A549 (cell line): Measurements from ENCODE around the gene EML4. TPM values are rescaled to one million over a fixed set of nuclear protein-coding genes. Genes with fewer than 3 reads are reported as not detected.

Experiments used
- ATAC-seq, 2 experiments: fragments of 200-7000 bp in 1 of 2; fragments of >200 bp in 1 of 2; cut with Nextera tagmentation in 1 of 2; cut with Tn5 transposase in 1 of 2; 3 replicates each; pipeline versions ENCODE4 v1.8.0 to v1.9.1; 2018 to 2020; ENCODE audit warnings: mild to moderate bottlenecking in 1 of 2, moderate library complexity in 1 of 2
- CTCF ChIA-PET: fragments of 300-600 bp; sonication (Branson Sonifier 250); formaldehyde crosslinking; extraction: SDS; loops from one replicate; lab custom pipeline; 2021; ENCODE audit warnings: antibody characterized with exemption, inconsistent platforms; lab: Yijun Ruan, JAX
- POLR2A ChIA-PET: fragments of 350-600 bp; formaldehyde crosslinking; extraction: SDS; loops from one replicate; lab custom pipeline; 2021; ENCODE audit warnings: antibody characterized with exemption, inconsistent platforms; lab: Yijun Ruan, JAX
- DNase-seq, 2 experiments: peaks; one replicate each; pipeline versions ENCODE4 v3.0.0 to v3.0.0-alpha.2; 2011 to 2016; ENCODE audit warnings: low read depth in 1 of 2, low spot score in 1 of 2
- FAIRE-seq: peaks from 2 replicates; lab custom pipeline; 2011; peaks lifted over from hg19 to GRCh38; lab: Jason Lieb, UNC
- H3K27ac ChIP-seq, 2 experiments: fragments of >200 bp; sonication (Bioruptor Twin); formaldehyde crosslinking; 3 replicates each; pipeline ENCODE4 v1.5.1; 2016 to 2017
- H3K4me1 ChIP-seq: fragments of >200 bp; sonication (Bioruptor Twin); formaldehyde crosslinking; 3 replicates; pipeline ENCODE4 v1.6.1; 2016
- H3K4me2 ChIP-seq: fragments of >200 bp; sonication (Bioruptor Twin); formaldehyde crosslinking; 3 replicates; pipeline ENCODE4 v1.6.1; 2016
- H3K4me3 ChIP-seq: fragments of >200 bp; sonication (Bioruptor Twin); formaldehyde crosslinking; 3 replicates; pipeline ENCODE4 v1.5.1; 2016
- H3K9me3 ChIP-seq: fragments of >200 bp; sonication (Bioruptor Twin); formaldehyde crosslinking; 3 replicates; pipeline ENCODE4 v1.6.1; 2016
- ATOH8 ChIP-seq: fragments of 250-450 bp; sonication (Bioruptor Pico); IDR thresholded peaks from 2 replicates; pipeline ENCODE4 v1.5.0; 2020; ENCODE audit warnings: low read depth, mild to moderate bottlenecking, moderate library complexity
- CBX2 ChIP-seq: fragments of 200-600 bp; sonication (generic); IDR thresholded peaks from 2 replicates; pipeline ENCODE4 v1.6.1; 2016; ENCODE audit warnings: low read depth, mild to moderate bottlenecking, borderline replicate concordance
- CEBPB ChIP-seq, 2 experiments: fragments of >200 bp in 1 of 2; sonication (Bioruptor Twin) in 1 of 2; formaldehyde crosslinking in 1 of 2; IDR thresholded peaks; 2 replicates each; pipeline ENCODE4 v1.6.1; 2012 to 2016
- CHD2 ChIP-seq: fragments of 150-350 bp; IDR thresholded peaks from 2 replicates; pipeline ENCODE4 v1.6.1; 2014; ENCODE audit warnings: low read length; ENCODE audit not compliant: partially characterized antibody
- E2F6 ChIP-seq: IDR thresholded peaks from 2 replicates; pipeline ENCODE4 v1.6.1; 2012; ENCODE audit warnings: low read depth, borderline replicate concordance
- EP300 ChIP-seq, 2 experiments: fragments of >200 bp; sonication (Bioruptor Twin); formaldehyde crosslinking; IDR thresholded peaks; 2 replicates in 1 of 2; 3 replicates in 1 of 2; pipeline ENCODE4 v1.6.1; 2016 to 2017
- HES2 ChIP-seq: fragments of >200 bp; sonication (Bioruptor Twin); formaldehyde crosslinking; IDR thresholded peaks from 2 replicates; pipeline ENCODE4 v1.6.1; 2016
- HMGXB4 ChIP-seq: fragments of 250-450 bp; sonication (Bioruptor Pico); IDR thresholded peaks from 2 replicates; pipeline ENCODE4 v1.5.0; 2021; ENCODE audit warnings: mild to moderate bottlenecking, moderate library complexity, borderline replicate concordance
- HOXA7 ChIP-seq: fragments of 250-450 bp; sonication (Bioruptor Pico); IDR thresholded peaks from 2 replicates; pipeline ENCODE4 v1.5.0; 2020; ENCODE audit warnings: mild to moderate bottlenecking, moderate library complexity
- JUNB ChIP-seq: fragments of >200 bp; sonication (Bioruptor Twin); formaldehyde crosslinking; IDR thresholded peaks from 2 replicates; pipeline ENCODE4 v1.6.1; 2016
- NFE2L2 ChIP-seq: fragments of 150-350 bp; conservative IDR thresholded peaks from 2 replicates; pipeline ENCODE4 v1.6.1; 2014; ENCODE audit warnings: low read length
- RARB ChIP-seq: fragments of 250-450 bp; sonication (Bioruptor Pico); IDR thresholded peaks from 2 replicates; pipeline ENCODE4 v1.8.0; 2021; ENCODE audit warnings: mild to moderate bottlenecking, moderate library complexity
- REST ChIP-seq: fragments of 200-600 bp; sonication (generic); IDR thresholded peaks from 2 replicates; pipeline ENCODE4 v1.6.1; 2016; ENCODE audit warnings: antibody characterized with exemption, mild to moderate bottlenecking, moderate library complexity
- TFCP2L1 ChIP-seq: fragments of 250-450 bp; sonication (Bioruptor Pico); IDR thresholded peaks from 2 replicates; pipeline ENCODE4 v1.5.0; 2021; ENCODE audit warnings: mild to moderate bottlenecking
- ZFP36 ChIP-seq: fragments of 450-650 bp; IDR thresholded peaks from 2 replicates; pipeline ENCODE4 v1.6.1; 2014; ENCODE audit warnings: borderline replicate concordance; ENCODE audit not compliant: partially characterized antibody
- WGBS: methylation state at CpG from one replicate; pipeline ENCODE4 v1.1.6; 2017; ENCODE audit errors: missing lambda C conversion rate; 5-methylcytosine and 5-hydroxymethylcytosine counted together
- polyA plus RNA-seq, 4 experiments: library from polyadenylated mRNA; depleted of rRNA in 3 of 4; stranded (reverse); fragments of >200 nt; fragmentation: RNase III in 1 of 4; extraction: RNeasy Plus Mini Kit Qiagen cat#74134 plus additional on column Dnase treatment in 1 of 4; gene quantifications; 2 replicates in 3 of 4; 3 replicates in 1 of 4; pipeline ENCODE4 v1.2.3, GENCODE V29; 2011 to 2017

The EML4 gene
- polyA plus RNA-seq, 2 of the 4 experiments (the other 2 are of a cell fraction): 34.6 to 130 TPM

- no peak overlapping the region for H3K4me3 ChIP-seq
- POLR2A ChIA-PET: no interaction called here
- ATAC-seq: no peak
These were observed 184.8 kb downstream of the EML4 start for GRCh38 chr2:42353792-42354429.

More at GRCh38 chr2:42353792-42354429, 184.8 kb downstream of the EML4 start:
- DNase-seq: no peak
- Histone ChIP-seq H3K4me2 (no peak overlapping the region), H3K27ac (no peak overlapping the region), H3K4me1 (peaks cover 7% of the 10 kb centered on the region), H3K9me3 (no peaks in the 10 kb centered on the region)
- FAIRE-seq: no peak
- TF ChIP-seq E2F6: no peak
- no peak for TF ChIP-seq ZFP36
- no peak for TF ChIP-seq JUNB
- TF ChIP-seq HOXA7 (CRISPR knock-in tag): no peak
- no peak for TF ChIP-seq HES2
- TF ChIP-seq EP300 (IDR thresholded peaks at IDR 0.05): no peak
- no peak for TF ChIP-seq NFE2L2
- no peak for TF ChIP-seq TFCP2L1 (CRISPR knock-in tag)
- no peak for TF ChIP-seq CEBPB (IDR thresholded peaks at IDR 0.05)
- no peak for TF ChIP-seq ATOH8 (CRISPR knock-in tag)
- no peak for TF ChIP-seq RARB (CRISPR knock-in tag)
- TF ChIP-seq CHD2: no peak
- no peak for TF ChIP-seq CBX2
- TF ChIP-seq REST: no peak
- TF ChIP-seq HMGXB4 (CRISPR knock-in tag): no peak
- CTCF ChIA-PET: no interaction called here
- 90% methylated on average over 5 of the region's 5 CpGs for WGBS
